Neural progenitor cell (in vitro differentiated cells): ENCODE measurements around the gene INTS6.

ENCODE experiments used
- CTCF ChIP-seq: fragments of 200-600 bp; sonication (generic); IDR thresholded peaks from 2 replicates; pipeline ENCODE4 v1.5.1; 2017; ENCODE audit warnings: antibody characterized with exemption, mild to moderate bottlenecking
- EZH2 ChIP-seq: fragments of 200-600 bp; sonication (generic); IDR thresholded peaks from 2 replicates; pipeline ENCODE4 v1.6.1; 2017; ENCODE audit warnings: antibody characterized with exemption, mild to moderate bottlenecking, moderate library complexity
- EZH2phosphoT487 ChIP-seq: fragments of 200-600 bp; sonication (generic); IDR thresholded peaks from 2 replicates; pipeline ENCODE4 v1.6.1; 2017; ENCODE audit warnings: antibody characterized with exemption

GRCh38 chr13:51339952-51340732 is 112.7 kb downstream of the INTS6 start:
- TF ChIP-seq EZH2phosphoT487 (no peak), CTCF (no peak), EZH2 (no peak)
